Measurements from ENCODE around the gene ZNF587.

ZNF587 gene

GRCh38 chr19:57914531-57914930 is 64.9 kb downstream of the ZNF587 start:
- no peak for DNase-seq
- WGBS: 98% methylated on average over 3 of the region's 3 CpGs
- no peak overlapping the region for H3K18ac ChIP-seq (ENCODE audit: low read depth in 1 of 2, low read length in 2 of 2)
- no peak overlapping the region for H2BK120ac ChIP-seq (ENCODE audit: low read depth, low read length)
- no peak overlapping the region for H2BK15ac ChIP-seq (ENCODE audit: low read depth, poor library complexity, severe bottlenecking)
- no peak overlapping the region for H2AK5ac ChIP-seq (ENCODE audit: low read length, severe bottlenecking)
- no peak overlapping the region for H2AFZ ChIP-seq (ENCODE audit: low read depth, low read length)
- H3K27me3 ChIP-seq (ENCODE audit: control insufficient read depth in 1 of 2, insufficient read depth in 1 of 2, low read length in 2 of 2): no peaks in the 10 kb centered on the region
- no peak overlapping the region for H3K4ac ChIP-seq (ENCODE audit: low read depth in 1 of 2, low read length in 2 of 2)
- H3K4me1 ChIP-seq (ENCODE audit: control insufficient read depth, insufficient read depth, low read depth, low read length): peaks cover 2% of the 10 kb centered on the region
- H3K36me3 ChIP-seq (ENCODE audit: control insufficient read depth in 1 of 2, insufficient read depth in 2 of 2, low read depth in 1 of 2, low read length in 2 of 2): peaks cover 35 to 43% of the 10 kb centered on the region in 2 experiments
- H3K27ac ChIP-seq (ENCODE audit: low read length, poor library complexity, severe bottlenecking): no peak overlapping the region
- H4K91ac ChIP-seq (ENCODE audit: low read length): no peak overlapping the region
- no peak overlapping the region for H3K23ac ChIP-seq (ENCODE audit: low read length in 2 of 2)
- H3K9ac ChIP-seq (ENCODE audit: low read length): no peak overlapping the region
- H3K79me1 ChIP-seq (replicated peaks; ENCODE audit: low read length, poor library complexity, severe bottlenecking): peaks cover 18% of the 10 kb centered on the region
- H4K8ac ChIP-seq (ENCODE audit: low read length): no peak overlapping the region
- no peak overlapping the region for H2BK12ac ChIP-seq (ENCODE audit: low read length in 2 of 2)
- peaks cover 15% of the 10 kb centered on the region for H3K9me3 ChIP-seq (ENCODE audit: control insufficient read depth, low read length)
- no peak overlapping the region for H3K14ac ChIP-seq (ENCODE audit: low read length in 2 of 2)
- H3K4me2 ChIP-seq (ENCODE audit: low read length, poor library complexity, severe bottlenecking): no peak overlapping the region
- no peak overlapping the region for H3K4me3 ChIP-seq (ENCODE audit: insufficient read depth in 1 of 2, low read depth in 1 of 2, low read length in 2 of 2)
- H2BK5ac ChIP-seq (ENCODE audit: low read depth, low read length, poor library complexity, severe bottlenecking): no peak overlapping the region
